ENCODE results near the gene PANK4.

DNA sequence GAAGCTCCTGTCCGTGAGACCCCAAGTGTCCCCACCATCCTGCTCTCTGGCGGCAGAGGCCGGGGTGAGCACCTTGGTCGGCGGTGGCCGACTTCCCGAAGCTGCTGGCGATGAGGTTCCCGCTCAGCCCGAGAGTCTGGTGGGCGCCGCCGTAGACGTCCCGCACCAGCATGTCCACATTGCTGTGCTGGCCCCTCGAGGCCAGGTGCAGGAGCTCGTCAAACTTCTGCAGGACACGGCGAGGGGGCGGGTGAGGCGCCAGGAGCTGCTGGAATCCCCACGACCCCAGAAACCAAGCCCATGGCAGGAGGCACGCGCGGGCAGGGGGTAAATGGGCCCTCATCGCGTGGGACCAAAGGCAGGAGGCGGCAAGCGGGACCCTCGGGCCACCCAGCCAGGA is 6.7 kb downstream of the PANK4 start:
- TF ChIP-seq, protein P1, sequence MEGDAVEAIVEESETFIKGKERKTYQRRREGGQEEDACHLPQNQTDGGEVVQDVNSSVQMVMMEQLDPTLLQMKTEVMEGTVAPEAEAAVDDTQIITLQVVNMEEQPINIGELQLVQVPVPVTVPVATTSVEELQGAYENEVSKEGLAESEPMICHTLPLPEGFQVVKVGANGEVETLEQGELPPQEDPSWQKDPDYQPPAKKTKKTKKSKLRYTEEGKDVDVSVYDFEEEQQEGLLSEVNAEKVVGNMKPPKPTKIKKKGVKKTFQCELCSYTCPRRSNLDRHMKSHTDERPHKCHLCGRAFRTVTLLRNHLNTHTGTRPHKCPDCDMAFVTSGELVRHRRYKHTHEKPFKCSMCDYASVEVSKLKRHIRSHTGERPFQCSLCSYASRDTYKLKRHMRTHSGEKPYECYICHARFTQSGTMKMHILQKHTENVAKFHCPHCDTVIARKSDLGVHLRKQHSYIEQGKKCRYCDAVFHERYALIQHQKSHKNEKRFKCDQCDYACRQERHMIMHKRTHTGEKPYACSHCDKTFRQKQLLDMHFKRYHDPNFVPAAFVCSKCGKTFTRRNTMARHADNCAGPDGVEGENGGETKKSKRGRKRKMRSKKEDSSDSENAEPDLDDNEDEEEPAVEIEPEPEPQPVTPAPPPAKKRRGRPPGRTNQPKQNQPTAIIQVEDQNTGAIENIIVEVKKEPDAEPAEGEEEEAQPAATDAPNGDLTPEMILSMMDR (IDR thresholded peaks at IDR 0.05): no peak
- TF ChIP-seq POLR2AphosphoS5 (IDR thresholded peaks at IDR 0.05): no peak
- TF ChIP-seq EP300 (IDR thresholded peaks at IDR 0.05): no peak
